GM18868 (cell line): ENCODE measurements around the gene IFT122.
"Not testable (repeated sequence)": the region's sequence is repeated elsewhere in the genome, so short reads cannot be mapped to it uniquely, and the experiment has no call there.

ENCODE experiments used
- ATAC-seq: cut with Tn5 transposase; IDR thresholded peaks from one replicate; pipeline ENCODE4 v1.9.1; 2021; ENCODE audit warnings: mild to moderate bottlenecking, moderate library complexity; ENCODE audit not compliant: unreplicated experiment

IFT122 gene

DNA sequence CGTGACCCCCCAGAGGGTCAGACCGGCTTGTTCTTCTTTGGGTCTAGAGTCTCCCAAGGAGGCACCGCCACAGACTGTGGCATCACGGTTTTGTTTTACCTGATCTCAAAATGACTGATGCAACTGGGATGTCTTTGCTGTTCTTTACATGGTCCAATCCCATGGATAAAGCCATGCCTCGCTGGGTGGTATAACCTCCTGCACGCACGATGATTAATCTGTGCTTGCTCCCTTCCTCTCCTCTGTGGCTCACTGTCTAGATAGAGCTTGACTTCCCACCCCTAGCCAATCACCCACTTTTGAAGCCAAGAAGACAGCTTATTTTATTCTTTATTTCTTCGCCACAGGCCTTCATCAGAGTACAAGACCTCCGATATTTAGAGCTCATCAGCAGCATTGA is 51.8 kb downstream of the IFT122 start:
- no peak for ATAC-seq

DNA sequence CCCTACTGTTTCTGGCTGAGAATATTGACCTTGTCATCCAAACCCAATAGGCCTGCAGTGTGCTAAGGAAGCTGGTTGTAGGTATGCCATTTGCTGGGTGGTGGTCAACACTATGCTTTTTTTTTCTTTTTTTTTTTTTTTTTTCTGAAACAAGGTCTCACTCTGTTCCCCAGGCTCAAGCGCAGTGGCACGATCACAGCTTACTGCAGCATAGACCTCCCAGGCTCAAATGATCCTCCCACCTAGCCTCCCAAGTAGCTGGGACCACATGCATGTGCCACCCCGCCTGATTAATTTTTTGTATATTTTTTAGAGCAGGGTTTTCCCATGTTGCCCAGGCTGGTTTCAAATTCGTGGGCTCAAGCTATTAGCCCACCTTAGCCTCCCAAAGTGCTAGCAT is 52.7 kb downstream of the IFT122 start:
- ATAC-seq = no peak

GRCh38 chr3:129493206-129493605 is 53.2 kb downstream of the IFT122 start:
- ATAC-seq = no peak

DNA sequence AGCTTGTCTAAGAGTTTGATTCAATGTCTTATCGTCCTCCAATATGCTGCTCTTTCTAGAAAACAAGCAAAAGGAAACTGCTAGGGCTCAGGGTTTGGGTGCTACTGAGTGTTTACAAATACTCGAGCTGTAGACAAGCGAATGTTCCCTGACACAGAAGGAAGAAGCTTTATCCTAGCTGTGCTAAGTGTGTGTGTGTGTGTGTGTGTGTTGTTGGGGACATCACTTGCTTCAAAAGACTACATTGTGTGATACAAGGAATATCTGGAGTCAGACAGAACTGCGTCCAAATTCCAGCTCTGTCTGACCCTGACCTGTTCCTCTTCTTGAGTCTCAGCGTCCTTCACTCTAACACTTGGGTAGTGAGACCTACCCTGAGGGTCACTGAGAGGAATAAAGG is 54.5 kb downstream of the IFT122 start:
- not testable (repeated sequence) for ATAC-seq

GRCh38 chr3:129495006-129495639 is 55.1 kb downstream of the IFT122 start:
- ATAC-seq = not testable (repeated sequence)

DNA sequence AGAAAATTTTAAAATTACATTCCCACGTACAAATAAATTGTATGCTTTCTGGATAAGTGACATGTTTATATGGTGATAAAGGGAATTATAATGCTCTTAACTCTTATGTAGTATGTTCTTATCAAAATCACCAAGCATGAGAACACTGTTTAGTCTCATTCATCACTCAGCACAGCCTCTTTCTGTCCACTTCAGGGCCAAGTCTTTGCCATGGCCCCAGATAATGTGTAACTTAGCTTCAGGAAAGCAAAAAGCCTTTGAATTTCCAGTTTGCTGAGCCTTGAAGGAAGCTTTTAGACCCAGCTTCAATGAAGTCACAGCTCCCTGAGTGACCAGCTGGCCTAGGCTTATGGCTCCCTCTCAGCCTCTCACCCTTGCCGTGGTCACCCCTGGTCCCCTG is 57.9 kb downstream of the IFT122 start:
- not testable (repeated sequence) for ATAC-seq

GRCh38 chr3:129498603-129499488 is 58.8 kb downstream of the IFT122 start:
- ATAC-seq = not testable (repeated sequence)

- not testable (repeated sequence) for ATAC-seq
Measured at GRCh38 chr3:129499604-129500333, 59.7 kb downstream of the IFT122 start.

- no peak for ATAC-seq
Measured at GRCh38 chr3:129500334-129500658, 60.3 kb downstream of the IFT122 start.

- ATAC-seq = no peak
Measured at GRCh38 chr3:129501630-129502029, 61.6 kb downstream of the IFT122 start.

- ATAC-seq = no peak
Measured at GRCh38 chr3:129502641-129503408, 62.8 kb downstream of the IFT122 start.

GRCh38 chr3:129503471-129504291 is 63.7 kb downstream of the IFT122 start:
- no peak for ATAC-seq

- no peak for ATAC-seq
Measured at GRCh38 chr3:129504471-129505100, 64.6 kb downstream of the IFT122 start.

- ATAC-seq = no peak
Measured at GRCh38 chr3:129505341-129505740, 65.3 kb downstream of the IFT122 start.

DNA sequence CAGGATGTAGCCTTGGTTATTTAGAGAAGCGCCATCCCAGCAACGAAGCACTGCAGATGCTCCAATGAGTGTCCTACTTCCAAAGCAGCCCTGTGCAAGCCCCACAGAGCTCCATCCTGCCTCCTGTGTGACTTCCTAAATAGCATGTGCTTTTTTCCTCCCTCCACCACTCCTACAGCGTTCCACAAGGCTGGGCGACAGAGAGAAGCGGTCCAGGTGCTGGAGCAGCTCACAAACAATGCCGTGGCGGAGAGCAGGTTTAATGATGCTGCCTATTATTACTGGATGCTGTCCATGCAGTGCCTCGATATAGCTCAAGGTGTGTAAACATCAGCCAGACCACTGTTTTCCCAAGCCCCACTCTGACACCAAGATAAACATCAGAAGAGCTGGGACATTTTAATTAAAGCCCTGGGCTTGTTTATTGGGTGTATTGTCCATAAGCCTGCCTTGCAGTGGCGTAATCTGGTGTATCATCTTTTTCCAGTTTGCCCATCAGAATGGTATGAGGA is 66.3 kb downstream of the IFT122 start:
- ATAC-seq = no peak

DNA sequence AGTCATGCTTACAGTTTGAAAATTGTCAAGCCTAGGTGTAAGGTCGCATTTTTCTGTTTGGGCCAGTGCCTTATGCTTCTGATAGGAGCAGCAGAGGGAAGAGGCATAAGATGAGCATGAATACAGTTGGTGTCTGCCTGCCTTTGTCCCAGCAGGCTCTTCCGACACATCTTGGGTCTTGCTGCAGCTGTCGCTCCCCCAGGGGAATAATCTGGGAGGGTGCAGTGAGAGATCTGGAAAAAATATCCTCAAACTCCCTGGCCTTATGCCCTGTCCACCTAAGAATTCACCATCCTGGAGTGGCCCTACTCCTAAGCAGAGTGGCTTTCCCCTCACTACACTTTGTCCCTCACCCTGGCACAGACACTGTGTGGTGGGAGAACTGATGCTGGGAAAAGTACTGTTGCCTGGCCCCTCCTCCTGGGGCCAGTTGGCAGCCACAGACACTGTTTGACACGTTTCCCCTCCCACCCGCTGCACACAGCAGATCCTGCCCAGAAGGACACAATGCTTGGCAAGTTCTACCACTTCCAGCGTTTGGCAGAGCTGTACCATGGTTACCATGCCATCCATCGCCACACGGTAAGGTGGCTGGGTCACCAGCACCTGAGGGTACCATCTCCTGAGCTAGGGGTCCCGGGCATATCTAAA is 67.3 kb downstream of the IFT122 start:
- no peak for ATAC-seq

GRCh38 chr3:129512595-129512994 is 72.6 kb downstream of the IFT122 start:
- ATAC-seq = no peak

- ATAC-seq = no peak
Measured at GRCh38 chr3:129513705-129514104, 73.7 kb downstream of the IFT122 start.

GRCh38 chr3:129514110-129514509 is 74.1 kb downstream of the IFT122 start:
- no peak for ATAC-seq
